ENCODE measurements around the gene SSC5D.
"Not testable (repeated sequence)": the region's sequence is repeated elsewhere in the genome, so short reads cannot be mapped to it uniquely, and the experiment has no call there.

The SSC5D gene

DNA sequence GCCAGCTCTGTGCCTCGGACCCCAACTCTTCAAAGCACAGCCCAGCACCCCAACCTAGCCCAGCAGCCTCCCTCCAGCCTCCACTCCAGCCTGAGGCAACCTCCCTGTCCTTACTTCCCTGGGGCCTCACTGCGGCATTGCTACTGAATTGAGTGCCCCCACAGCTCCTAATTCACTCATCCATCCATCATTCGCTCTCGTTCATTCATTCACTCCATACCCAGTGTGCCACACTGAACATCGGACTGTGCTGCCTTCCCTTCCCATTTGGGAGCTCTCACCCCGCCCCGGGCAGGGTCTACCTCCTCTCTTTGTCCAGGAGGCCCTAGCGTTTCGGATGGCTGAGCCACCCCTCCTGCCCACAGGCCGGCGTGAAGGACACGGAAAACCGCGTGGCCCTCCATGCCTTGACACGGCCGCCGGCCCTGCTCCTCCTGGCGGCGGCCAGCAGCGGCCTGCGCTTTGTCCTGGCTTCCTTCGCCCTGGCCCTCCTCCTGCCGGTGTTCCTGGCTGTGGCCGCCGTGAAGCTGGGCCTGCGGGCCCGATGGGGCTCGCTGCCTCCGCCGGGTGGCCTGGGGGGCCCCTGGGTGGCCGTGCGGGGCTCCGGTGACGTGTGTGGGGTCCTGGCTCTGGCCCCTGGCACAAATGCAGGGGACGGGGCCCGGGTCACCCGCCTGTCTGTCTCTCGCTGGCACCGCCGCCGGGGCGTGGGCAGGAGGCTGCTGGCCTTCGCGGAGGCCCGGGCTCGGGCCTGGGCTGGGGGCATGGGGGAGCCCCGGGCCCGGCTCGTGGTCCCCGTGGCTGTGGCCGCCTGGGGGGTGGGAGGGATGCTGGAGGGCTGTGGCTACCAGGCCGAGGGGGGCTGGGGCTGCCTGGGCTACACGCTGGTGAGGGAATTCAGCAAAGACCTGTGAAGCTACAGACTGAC, 1.9 kb upstream of the SSC5D start:
- DNase-seq (ENCODE audit: low read depth in 1 of 2, low spot score in 1 of 2): no peak

DNA sequence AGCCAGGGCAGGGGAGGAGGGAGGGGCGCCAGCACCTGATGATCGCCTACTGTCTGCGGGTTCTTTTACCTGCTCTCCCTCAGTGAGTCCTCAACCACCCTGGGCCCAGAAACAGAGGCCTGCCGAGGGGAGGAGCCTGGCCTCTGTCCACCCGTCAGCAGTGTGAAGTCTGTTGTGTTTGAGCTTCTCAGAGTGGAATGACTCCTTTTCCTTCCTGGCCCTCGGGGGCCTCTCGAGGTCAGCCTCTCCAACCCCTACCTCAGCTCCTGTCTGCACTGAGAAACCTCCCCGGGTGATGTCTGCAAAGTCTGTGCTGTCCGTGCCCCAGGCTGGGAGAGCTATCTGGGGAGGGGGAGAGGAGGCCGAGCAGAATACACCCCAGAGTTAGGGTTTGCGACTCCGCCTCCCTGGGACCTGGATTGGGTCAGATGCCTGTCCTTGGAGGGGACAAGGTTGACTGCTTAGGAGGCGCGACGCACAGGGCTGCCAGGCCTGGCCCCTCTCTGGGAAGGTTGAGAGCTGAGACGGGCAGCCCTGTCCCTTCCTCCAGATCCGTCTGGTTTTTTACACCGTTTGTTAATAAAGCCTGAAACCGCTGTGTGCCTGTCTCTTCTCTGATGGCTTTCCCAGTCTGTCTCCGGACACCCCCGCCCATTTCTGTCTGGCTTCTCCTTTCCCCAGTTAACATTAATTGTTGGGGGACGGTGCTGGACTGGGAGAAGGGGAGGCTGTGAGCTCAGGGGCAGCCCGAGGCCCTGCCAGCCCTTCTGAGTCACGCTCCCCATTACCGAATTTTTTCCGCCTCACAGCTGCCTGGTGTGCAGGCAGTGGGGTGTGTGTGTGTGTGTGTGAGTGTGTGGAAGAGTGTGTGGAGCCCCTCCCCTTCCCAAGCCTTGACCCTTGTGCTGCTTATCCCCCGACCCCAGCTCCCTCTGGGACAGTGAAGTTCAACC, 989 bp upstream of the SSC5D start:
- DNase-seq (ENCODE audit: low read depth in 1 of 2, low spot score in 1 of 2): no peak

DNA sequence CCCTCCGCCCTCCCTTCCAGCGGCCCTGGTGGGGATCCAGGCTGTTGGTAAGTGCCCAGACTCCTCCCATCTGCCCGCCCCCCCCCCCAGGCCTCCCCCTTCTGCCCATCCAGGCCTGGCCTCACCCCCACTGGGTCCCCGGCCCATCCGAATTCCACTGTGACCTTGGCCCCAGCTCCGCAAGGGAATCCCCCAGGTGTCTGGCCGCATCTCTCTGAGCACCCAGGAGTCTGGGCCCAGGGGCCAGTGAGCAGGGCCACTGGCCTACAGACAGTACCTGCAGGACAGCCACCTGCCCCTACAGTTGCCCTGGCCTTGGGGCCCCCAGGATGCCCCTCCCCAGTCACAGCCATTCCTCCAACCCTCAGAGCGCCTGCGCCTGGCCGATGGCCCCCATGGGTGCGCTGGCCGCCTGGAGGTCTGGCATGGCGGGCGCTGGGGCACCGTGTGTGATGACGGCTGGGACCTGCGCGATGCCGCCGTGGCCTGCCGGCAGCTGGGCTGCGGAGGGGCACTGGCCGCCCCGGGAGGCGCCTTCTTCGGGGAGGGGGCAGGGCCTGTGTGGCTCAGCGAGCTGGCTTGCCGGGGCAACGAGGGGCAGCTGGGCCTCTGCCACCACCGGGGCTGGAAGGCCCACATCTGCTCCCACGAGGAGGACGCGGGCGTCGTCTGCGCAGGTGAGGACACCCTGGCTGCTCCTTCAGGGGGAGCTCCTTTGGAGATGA, 912 bp downstream of the SSC5D start:
- no peak for DNase-seq (ENCODE audit: low read depth in 1 of 2, low spot score in 1 of 2)

DNA sequence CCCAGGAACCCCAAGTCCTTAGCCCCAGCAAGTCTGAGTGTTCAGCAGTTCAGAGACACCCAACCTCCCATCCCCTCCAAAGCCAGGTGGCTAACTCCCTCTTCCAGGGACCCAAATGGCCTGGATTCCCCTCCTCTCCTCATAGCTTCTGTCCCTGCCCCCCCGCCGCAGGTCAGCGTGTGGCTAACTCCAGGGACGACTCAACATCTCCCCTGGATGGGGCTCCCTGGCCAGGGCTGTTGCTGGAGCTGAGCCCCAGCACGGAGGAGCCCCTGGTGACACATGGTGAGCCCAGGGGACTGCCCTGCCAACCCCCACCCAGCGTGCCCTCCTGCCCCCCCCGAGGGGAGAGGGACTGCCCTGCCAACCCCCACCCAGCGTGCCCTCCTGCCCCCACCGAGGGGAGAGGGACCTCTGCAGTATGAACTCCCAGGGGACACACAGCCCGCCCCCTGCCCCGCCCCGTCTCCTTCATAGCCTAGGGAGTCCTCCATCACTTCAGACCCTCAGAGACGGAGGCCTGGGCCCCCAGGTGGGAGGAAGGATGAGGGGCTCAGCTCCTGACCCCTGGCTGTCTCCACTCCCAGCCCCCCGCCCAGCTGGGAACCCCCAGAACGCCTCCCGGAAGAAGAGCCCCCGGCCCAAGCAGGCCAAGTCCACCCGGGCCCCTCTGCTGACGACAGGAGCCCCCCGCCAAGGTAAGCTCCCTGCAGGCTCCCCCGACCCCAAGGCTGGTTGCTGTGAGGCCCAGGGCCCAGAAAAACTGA, 1.7 kb downstream of the SSC5D start:
- DNase-seq (ENCODE audit: low read depth in 1 of 2, low spot score in 1 of 2): no peak

DNA sequence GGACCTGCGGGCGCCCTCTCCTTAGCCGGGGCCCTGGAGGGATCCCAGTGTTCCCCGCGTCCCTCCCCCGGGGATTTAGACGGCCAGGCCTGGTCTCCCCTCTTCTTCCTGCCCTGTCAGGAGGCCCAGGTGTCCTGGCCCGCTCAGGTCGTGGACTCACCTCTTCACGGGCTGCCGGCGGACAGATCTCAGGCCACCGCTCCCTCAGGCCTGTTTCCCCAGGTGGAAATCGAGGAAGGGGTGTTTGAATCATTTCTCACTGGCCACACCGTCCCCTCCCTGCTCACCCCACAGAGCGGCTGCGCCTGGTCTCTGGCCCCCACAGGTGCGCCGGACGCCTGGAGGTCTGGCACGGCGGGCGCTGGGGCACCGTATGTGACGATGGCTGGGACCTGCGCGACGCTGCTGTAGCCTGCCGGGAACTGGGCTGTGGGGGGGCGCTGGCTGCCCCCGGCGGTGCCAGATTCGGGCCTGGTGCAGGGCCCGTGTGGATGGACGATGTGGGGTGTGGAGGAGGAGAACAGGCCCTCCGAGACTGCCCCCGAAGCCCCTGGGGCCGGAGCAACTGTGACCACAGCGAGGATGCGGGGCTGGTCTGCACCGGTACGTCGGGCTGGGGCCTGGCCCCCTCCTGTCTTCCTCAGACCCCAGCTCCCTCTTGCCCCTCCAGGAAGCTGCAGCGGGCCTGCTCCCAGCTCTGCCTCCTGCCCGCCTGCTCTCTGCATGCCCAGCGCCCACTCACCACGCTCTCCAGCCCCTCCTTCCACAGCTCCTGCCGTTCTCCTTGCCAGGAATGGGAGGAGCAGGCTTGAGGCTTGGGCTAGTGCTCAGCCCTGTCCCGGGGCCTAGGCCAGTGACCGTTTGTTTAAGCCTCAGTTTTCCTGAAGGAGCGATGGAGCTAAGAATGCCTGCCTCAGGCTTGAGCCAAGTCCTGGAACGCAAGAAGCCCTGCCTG, 2.5 kb downstream of the SSC5D start:
- DNase-seq (ENCODE audit: low read depth in 1 of 2, low spot score in 1 of 2): no peak

DNA sequence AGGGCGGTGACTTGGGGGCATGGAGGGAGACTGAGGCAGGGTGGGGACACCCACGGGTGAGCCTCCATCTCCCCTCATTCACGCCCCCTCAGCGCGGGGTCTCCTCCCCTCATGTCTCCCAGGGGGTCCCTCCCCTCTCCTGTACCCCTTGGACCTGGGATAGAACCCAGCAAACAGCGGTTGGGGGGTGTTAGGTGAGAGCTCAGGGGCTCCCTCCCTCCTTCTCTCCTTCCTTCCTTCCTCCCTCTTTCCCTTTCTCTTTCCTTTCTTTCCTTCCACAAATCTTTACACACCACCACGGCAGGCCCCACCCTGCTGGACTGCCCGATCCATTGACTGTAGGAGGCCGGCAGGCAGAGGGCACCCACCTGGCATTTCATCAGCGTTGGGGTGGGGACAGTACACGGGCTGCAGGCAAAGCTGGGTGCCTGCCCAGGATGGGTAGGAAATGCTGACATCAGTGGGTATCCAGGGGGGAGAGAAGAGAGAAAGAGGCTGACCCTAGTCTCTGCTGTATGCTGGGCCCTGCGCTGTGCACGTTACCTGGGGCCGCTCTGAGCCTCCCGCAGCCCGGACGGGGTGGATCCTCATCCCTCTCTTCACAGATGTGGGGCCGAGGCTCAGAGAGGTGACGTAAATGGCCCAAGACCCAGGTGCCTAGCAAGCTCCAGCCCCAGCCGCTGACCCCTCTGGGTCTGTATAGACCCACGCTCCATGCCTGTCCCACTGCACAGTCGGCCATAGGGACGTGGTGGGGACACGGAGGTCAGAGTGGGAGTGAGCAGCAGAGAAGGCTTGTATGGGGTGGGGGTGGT, 3.5 kb downstream of the SSC5D start:
- no peak for DNase-seq (ENCODE audit: low read depth in 1 of 2, low spot score in 1 of 2)

DNA sequence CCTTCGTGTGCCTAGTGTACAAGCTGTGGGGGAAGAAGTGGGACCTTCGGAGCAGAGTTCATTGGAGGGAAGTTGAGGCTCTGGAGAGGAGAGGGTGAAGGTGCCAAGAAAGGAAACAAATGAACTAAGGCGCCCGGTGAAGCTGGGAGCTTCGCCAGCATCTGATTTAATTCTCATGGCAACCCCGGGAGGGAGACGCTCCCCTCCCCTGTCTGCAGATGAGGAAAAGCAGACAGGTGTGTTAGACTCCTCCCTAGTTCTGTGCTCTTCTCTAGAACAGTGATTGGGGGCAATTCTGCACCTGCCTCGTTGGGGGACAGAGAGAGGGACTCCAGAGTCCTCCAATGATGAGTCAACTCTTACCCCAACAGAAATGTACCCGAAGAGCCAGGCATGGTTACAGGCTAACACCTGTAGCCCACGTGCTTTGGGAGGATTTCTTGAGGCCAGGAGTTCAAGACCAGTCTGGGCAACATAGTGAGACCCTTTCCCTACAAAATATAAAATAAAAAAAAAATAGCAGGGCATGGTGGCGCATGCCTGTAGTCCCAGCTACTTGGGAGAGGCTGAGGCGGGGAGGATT, 4.2 kb downstream of the SSC5D start:
- no peak for DNase-seq (ENCODE audit: low read depth in 1 of 2, low spot score in 1 of 2)

DNA sequence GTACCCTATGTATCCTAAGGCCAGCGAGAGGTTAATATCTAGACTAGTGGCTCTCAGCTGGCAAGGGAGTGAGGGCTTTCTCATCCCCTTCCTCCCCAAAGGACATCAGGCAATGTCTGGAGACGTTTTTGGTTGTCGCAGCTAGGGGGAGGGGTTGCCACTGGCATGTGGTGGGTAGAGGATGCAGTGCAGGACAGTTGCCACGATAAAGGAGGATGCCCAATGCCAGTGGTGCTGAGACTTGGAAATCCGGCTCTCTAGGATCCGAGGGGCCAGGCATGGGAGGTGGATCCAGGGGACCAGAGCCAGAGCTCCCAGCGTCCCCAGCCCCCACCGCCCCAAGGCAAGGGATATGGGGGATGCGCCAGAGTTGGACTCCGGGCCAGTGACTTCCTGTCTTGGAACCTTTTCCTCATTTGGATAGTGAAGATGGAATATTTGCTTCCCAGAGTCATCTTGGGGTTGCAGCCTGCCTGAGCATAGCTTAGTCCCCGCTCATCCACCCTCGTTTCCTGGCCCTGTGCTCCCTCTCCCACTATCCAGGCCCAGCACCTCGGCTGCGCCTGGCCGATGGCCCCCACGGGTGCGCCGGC, 4.9 kb downstream of the SSC5D start:
- no peak for DNase-seq (ENCODE audit: low read depth in 1 of 2, low spot score in 1 of 2)

DNA sequence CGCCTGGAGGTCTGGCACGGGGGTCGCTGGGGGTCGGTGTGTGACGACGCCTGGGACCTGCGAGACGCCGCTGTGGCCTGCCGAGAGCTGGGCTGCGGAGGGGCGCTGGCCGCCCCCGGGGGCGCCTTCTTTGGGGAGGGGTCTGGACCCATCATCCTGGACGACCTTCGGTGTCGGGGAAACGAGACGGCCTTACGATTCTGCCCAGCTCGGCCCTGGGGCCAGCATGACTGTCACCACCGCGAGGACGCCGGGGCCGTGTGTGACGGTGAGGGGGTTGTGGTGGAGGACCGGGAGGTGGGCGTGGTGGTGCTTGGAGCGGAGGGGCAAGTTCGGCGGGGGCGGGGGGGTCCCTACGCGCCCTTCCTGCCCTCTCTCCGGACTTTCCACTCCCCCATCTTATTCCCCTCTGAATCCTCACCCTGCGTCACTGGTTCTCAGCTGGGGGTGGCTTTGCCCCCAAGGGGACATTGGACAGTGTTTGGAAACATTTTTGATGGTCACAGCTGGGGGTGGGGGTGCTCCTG, 5.5 kb downstream of the SSC5D start:
- DNase-seq (ENCODE audit: low read depth in 1 of 2, low spot score in 1 of 2): no peak

DNA sequence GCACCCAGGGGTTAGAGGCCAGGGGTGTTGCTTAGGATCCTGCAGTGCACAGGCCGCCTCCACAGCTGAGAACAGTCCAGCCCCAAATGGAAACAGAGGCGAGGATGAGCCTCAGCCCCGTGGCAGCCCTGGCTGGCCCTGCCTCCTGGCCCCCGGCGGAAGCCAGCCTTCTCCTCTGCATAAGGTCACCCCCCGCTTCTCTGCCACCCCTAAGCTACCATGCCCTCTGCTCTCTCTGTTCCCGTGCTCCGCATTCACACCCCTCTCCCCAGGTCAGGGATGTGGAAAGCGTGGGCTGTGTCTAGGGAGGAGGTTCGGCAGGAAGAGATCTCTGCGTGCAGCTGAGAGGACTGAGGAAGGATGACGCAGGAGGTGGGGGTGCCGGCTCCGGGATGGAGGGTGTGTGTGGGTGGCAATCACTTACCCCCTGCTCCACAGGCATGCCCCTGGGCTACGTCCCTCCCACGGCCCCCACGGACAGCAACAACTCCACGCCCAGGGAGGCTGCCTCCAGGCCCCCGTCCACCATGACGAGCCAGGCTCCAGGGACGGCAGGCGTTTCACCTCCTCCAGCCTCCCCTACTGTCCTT, 6.0 kb downstream of the SSC5D start:
- DNase-seq (ENCODE audit: low read depth in 1 of 2, low spot score in 1 of 2): no peak

DNA sequence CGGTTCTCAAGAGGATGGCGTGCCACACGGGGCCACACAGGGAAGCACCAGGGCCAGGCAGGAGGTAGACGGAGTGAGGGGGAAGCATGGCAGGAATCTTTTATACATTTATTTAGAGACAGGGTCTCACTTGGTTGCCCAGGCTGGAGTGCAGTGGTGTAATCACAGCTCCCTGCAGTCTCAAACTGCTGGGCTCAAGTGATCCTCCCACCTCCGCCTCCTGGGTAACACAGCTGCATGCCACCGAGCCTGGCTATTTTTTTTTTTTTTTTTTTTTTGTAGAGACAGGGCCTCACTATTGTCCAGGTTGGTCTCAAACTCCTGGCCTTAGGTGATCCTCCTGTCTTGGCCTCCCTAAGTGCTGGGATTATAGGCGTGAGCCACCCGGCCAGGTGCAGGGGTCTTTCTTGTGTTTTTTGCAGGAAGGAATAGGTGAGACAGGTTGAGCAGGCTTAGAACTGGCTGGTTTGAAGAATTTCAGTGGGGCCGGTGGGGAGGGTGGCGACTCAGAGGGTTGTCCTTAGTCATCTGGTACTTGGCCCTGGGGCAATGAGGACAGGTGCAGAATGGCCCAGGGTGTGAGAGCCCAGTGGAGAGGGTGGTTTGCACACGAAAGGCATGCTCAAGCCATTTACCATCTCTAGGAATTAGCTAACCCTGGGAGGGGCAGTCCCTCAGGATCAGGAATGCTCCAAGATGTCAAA, 7.6 kb downstream of the SSC5D start:
- DNase-seq (ENCODE audit: low read depth in 1 of 2, low spot score in 1 of 2): no peak

DNA sequence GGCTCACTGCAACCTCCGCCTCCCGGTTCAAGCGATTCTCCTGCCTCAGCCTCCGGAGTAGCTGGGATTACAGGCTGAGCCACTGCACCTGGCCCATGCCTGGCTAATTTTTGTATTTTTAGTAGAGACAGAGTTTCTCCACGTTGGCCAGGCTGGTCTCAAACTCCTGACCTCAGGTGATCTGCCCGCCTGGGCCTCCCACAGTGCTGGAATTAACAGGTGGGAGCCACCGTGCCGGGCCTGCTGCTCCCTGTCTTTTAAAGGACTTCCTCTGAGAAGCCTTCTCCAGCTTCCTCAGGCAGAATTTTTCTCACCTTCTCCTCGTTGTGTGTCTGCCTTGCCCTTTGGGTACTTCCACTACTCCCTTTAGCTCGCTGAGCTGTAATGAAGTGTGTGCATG, 8.6 kb downstream of the SSC5D start:
- DNase-seq (ENCODE audit: low read depth in 1 of 2, low spot score in 1 of 2): not testable (repeated sequence)

DNA sequence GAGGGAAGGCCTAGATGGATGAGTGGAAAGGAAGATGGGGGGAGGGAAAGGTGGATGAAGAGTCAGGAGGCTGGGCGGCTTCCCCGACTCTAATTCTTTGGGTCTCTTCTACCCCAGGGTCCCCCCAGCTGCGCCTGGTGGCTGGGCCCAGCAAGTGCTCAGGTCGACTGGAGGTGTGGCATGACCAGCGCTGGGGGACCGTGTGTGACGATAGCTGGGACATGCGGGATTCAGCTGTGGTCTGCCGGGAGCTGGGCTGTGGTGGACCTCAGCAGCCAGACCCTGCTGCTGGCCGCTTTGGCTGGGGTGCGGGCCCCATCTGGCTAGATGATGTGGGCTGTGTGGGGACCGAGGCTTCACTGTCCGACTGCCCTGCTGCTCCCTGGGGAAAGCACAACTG, 9.5 kb downstream of the SSC5D start:
- DNase-seq (ENCODE audit: low read depth in 1 of 2, low spot score in 1 of 2): no peak

DNA sequence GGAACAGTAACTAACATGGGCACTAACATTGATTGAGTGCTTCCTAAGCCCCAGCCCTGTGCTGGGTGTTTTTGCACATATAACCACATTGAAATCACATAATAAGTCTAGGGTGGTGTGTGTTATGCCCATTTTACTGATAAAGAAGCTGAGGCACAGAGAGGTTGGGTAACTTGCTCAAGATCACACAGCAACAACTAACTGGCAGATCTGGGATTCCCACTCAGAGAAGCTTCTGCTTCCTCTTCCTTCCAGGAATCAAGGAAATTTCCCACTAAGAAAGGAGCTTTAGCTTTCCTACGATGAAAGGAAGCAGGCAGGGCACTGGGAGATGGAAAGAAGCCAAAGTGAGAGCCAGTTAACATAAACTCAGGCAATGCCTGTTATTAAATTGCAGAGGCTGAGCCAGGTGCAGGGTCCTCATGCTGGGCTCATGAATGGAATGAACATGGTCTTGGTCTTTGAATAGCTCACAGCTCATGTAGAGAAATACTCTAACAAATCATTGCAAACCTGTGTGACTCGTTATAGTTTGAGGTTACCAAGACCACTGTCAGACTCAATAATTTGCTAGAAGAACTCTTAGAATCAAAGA, 10.1 kb downstream of the SSC5D start:
- DNase-seq (ENCODE audit: low read depth in 1 of 2, low spot score in 1 of 2): no peak

DNA sequence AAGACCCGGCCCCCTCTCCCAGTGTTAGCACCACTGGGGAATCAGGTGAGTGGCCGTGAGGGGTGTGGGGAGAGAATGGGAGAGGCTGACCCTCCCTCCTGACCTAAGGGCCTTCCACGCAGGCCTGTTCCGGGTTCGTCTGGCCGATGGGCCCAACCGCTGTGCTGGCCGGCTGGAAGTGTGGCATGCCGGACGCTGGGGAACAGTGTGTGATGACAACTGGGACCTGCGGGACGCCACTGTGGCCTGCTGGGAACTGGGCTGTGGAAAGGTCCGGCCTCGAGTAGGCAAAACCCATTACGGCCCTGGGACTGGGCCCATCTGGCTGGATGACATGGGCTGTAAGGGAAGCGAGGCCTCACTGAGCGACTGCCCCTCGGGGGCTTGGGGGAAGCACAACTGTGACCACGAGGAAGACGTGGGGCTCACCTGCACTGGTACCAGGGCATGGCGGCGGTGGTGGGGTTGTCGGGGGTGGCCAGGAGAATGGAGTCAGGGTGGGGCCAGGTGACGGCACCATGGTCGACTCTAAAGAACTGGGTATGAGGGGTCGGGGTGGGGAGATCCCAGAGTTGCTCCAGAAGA, 12.2 kb downstream of the SSC5D start:
- no peak for DNase-seq (ENCODE audit: low read depth in 1 of 2, low spot score in 1 of 2)

Data from activated T-helper 1 cell treated with anti-CD3 and anti-CD28 coated beads, Interleukin-2, amount 50 U/mL, for 16 hours (primary cell).